SK-N-MC (cell line): Measurements from ENCODE around the gene MIP.
"Not testable (repeated sequence)": the region's sequence is repeated elsewhere in the genome, so short reads cannot be mapped to it uniquely, and the experiment has no call there.

Source experiments
- DNase-seq: peaks from one replicate; pipeline ENCODE4 v3.0.0-alpha.2; 2011; ENCODE audit warnings: low read depth, low spot score
- H3K27ac ChIP-seq: fragments of 200-600 bp; sonication (generic); 2 replicates; pipeline ENCODE4 v1.5.1; 2016; ENCODE audit warnings: mixed run types
- H3K36me3 ChIP-seq: fragments of 200-600 bp; sonication (generic); 2 replicates; pipeline ENCODE4 v1.6.1; 2017; ENCODE audit warnings: antibody characterized with exemption, low read length, mixed read lengths; ENCODE audit not compliant: insufficient read depth
- H3K4me3 ChIP-seq: fragments of 200-600 bp; sonication (generic); 2 replicates; pipeline ENCODE4 v1.5.1; 2016
- H3K9ac ChIP-seq: fragments of 200-600 bp; sonication (generic); 2 replicates; pipeline ENCODE4 v1.8.0; 2017; ENCODE audit warnings: mixed run types, mixed read lengths; ENCODE audit not compliant: insufficient read length
- H3K9me3 ChIP-seq: fragments of 200-600 bp; sonication (generic); 2 replicates; pipeline ENCODE4 v1.6.1; 2017; ENCODE audit warnings: low read depth, mild to moderate bottlenecking, antibody characterized with exemption, low read length, moderate library complexity, mixed read lengths
- EZH2 ChIP-seq: fragments of 200-600 bp; sonication (generic); IDR thresholded peaks from one replicate; pipeline ENCODE4 v1.6.1; 2017; ENCODE audit warnings: antibody characterized with exemption
- FOXP2 ChIP-seq: optimal IDR thresholded peaks from 2 replicates; pipeline ENCODE3; 2011; ENCODE audit warnings: mild to moderate bottlenecking, moderate library complexity; ENCODE audit not compliant: insufficient read depth; ENCODE audit errors: extremely low read length, control extremely low read depth
- POLR2AphosphoS5 ChIP-seq: IDR thresholded peaks from 2 replicates; pipeline ENCODE4 v1.6.1; 2012; ENCODE audit warnings: mild to moderate bottlenecking, low read depth, low read length, borderline replicate concordance

Gene MIP

GRCh38 chr12:56408799-56409417 is 45.5 kb downstream of the MIP start:
- H3K36me3 ChIP-seq = no peaks in the 10 kb centered on the region; the same call in 1 of the 2 replicates
- no peak for DNase-seq
- TF ChIP-seq POLR2AphosphoS5 (no peak), EZH2 (no peak), FOXP2 (no peak)
- H3K9ac ChIP-seq = no peak overlapping the region
- H3K27ac ChIP-seq = no peak overlapping the region
- H3K9me3 ChIP-seq = no peaks in the 10 kb centered on the region
- H3K4me3 ChIP-seq = no peak overlapping the region

- H3K4me3 ChIP-seq, H3K9me3 ChIP-seq, H3K27ac ChIP-seq, H3K36me3 ChIP-seq, DNase-seq, H3K9ac ChIP-seq: not testable (repeated sequence)
Observed at GRCh38 chr12:56404227-56404626, 50.2 kb downstream of the MIP start.

- H3K36me3 ChIP-seq, H3K4me3 ChIP-seq, H3K9me3 ChIP-seq, H3K27ac ChIP-seq, H3K9ac ChIP-seq, DNase-seq: not testable (repeated sequence)
Observed at GRCh38 chr12:56401612-56402011, 52.8 kb downstream of the MIP start.

- H3K4me3 ChIP-seq, H3K9me3 ChIP-seq, H3K9ac ChIP-seq, H3K36me3 ChIP-seq, H3K27ac ChIP-seq, DNase-seq: not testable (repeated sequence)
Observed at GRCh38 chr12:56401125-56401524, 53.3 kb downstream of the MIP start.
